HepG2 (cell line): ENCODE data around the gene CNTD1. TPM values are rescaled to one million over a fixed set of nuclear protein-coding genes. Genes with fewer than 3 reads are reported as not detected.

Source experiments
- CERS6 ChIP-seq: sonication (generic); formaldehyde crosslinking; IDR thresholded peaks from 2 replicates; pipeline ENCODE4 v1.5.0; 2020; ENCODE audit warnings: missing genetic modification reagents
- CHCHD3 ChIP-seq: sonication (generic); formaldehyde crosslinking; IDR thresholded peaks from 2 replicates; pipeline ENCODE4 v1.8.0; 2022; ENCODE audit warnings: mild to moderate bottlenecking, missing genetic modification reagents, moderate library complexity
- E2F1 ChIP-seq: sonication (generic); formaldehyde crosslinking; IDR thresholded peaks from 2 replicates; pipeline ENCODE4 v1.5.0; 2020; ENCODE audit warnings: missing genetic modification reagents
- ERF ChIP-seq: IDR thresholded peaks from 2 replicates; pipeline ENCODE4 v1.6.1; 2018; ENCODE audit warnings: missing biosample characterization, missing genetic modification reagents
- FOXK2 ChIP-seq: fragments of 450-650 bp; IDR thresholded peaks from 2 replicates; pipeline ENCODE4 v1.6.1; 2016
- IKZF1 ChIP-seq: fragments of 450-650 bp; IDR thresholded peaks from 2 replicates; pipeline ENCODE4 v1.7.1; 2016
- MAFG ChIP-seq: sonication (generic); formaldehyde crosslinking; IDR thresholded peaks from 2 replicates; pipeline ENCODE4 v1.5.1; 2020; ENCODE audit warnings: mild to moderate bottlenecking, missing genetic modification reagents
- NCOA1 ChIP-seq: sonication (generic); formaldehyde crosslinking; IDR thresholded peaks from 2 replicates; pipeline ENCODE4 v1.9.0; 2021; ENCODE audit warnings: missing genetic modification reagents
- NR3C1 ChIP-seq: sonication (generic); formaldehyde crosslinking; IDR thresholded peaks from 2 replicates; pipeline ENCODE4 v1.4.0; 2020; ENCODE audit warnings: missing genetic modification reagents
- PAF1 ChIP-seq: IDR thresholded peaks from 2 replicates; pipeline ENCODE4 v1.6.1; 2016; ENCODE audit warnings: missing genetic modification reagents, missing compliant biosample characterization
- POGK ChIP-seq: sonication (generic); formaldehyde crosslinking; conservative IDR thresholded peaks from 2 replicates; pipeline ENCODE4 v1.8.0; 2022; ENCODE audit warnings: mild to moderate bottlenecking, moderate library complexity, missing genetic modification reagents
- TCF12 ChIP-seq, 2 experiments: fragments of 450-650 bp in 1 of 2; sonication (generic) in 1 of 2; formaldehyde crosslinking in 1 of 2; IDR thresholded peaks; 2 replicates each; pipeline versions ENCODE4 v1.6.1 to v1.8.0; 2017 to 2022; ENCODE audit warnings: antibody characterized with exemption in 1 of 2, mild to moderate bottlenecking in 1 of 2, missing genetic modification reagents in 1 of 2, moderate library complexity in 1 of 2
- TEAD3 ChIP-seq: optimal IDR thresholded peaks from 2 replicates; pipeline ENCODE3; 2016; ENCODE audit warnings: borderline replicate concordance
- TRAFD1 ChIP-seq: sonication (generic); formaldehyde crosslinking; IDR thresholded peaks from 2 replicates; pipeline ENCODE4 v1.5.1; 2020; ENCODE audit warnings: missing genetic modification reagents, mild to moderate bottlenecking, borderline replicate concordance
- USF2 ChIP-seq, 2 experiments: sonication (generic) in 1 of 2; formaldehyde crosslinking in 1 of 2; IDR thresholded peaks; 2 replicates each; pipeline versions ENCODE4 v1.5.1 to v1.6.1; 2011 to 2020; ENCODE audit warnings: borderline replicate concordance in 1 of 2, low read depth in 1 of 2, low read length in 1 of 2, mild to moderate bottlenecking in 1 of 2, missing genetic modification reagents in 1 of 2, moderate library complexity in 1 of 2
- ZFP37 ChIP-seq: sonication (generic); formaldehyde crosslinking; IDR thresholded peaks from 2 replicates; pipeline ENCODE4 v1.4.0; 2020; ENCODE audit warnings: missing genetic modification reagents, borderline replicate concordance
- ZNF160 ChIP-seq: sonication (generic); formaldehyde crosslinking; IDR thresholded peaks from 2 replicates; pipeline ENCODE4 v1.8.0; 2022; ENCODE audit warnings: mild to moderate bottlenecking, inconsistent platforms, missing genetic modification reagents
- ZNF17 ChIP-seq: sonication (generic); formaldehyde crosslinking; IDR thresholded peaks from 2 replicates; pipeline ENCODE4 v1.5.0; 2020; ENCODE audit warnings: mild to moderate bottlenecking, missing genetic modification reagents
- ZNF264 ChIP-seq: sonication (generic); formaldehyde crosslinking; IDR thresholded peaks from 2 replicates; pipeline ENCODE4 v1.4.0; 2020; ENCODE audit warnings: missing genetic modification reagents
- ZNF34 ChIP-seq: sonication (generic); formaldehyde crosslinking; IDR thresholded peaks from 2 replicates; pipeline ENCODE4 v1.4.0; 2020; ENCODE audit warnings: mild to moderate bottlenecking, missing genetic modification reagents, borderline replicate concordance
- ZNF558 ChIP-seq: sonication (generic); formaldehyde crosslinking; IDR thresholded peaks from 2 replicates; pipeline ENCODE4 v1.9.0; 2022; ENCODE audit warnings: mild to moderate bottlenecking, missing genetic modification reagents, borderline replicate concordance
- ZNF614 ChIP-seq: IDR thresholded peaks from 2 replicates; pipeline ENCODE4 v1.6.1; 2018; ENCODE audit warnings: missing biosample characterization, missing genetic modification reagents, inconsistent platforms, borderline replicate concordance
- ZNF737 ChIP-seq: sonication (generic); formaldehyde crosslinking; IDR thresholded peaks from 2 replicates; pipeline ENCODE4 v1.5.0; 2020; ENCODE audit warnings: missing genetic modification reagents, mild to moderate bottlenecking, borderline replicate concordance
- polyA plus RNA-seq, 8 experiments: library from polyadenylated mRNA; depleted of rRNA in 3 of 8; stranded (reverse) in 7 of 8; unstranded in 1 of 8; fragments of >200 nt; fragmentation: Illumina TruSeq in 4 of 8; extraction: Trizol in 4 of 8; gene quantifications; 2 replicates each; pipeline versions ENCODE4 v1.2.1 to v1.2.3, GENCODE V29; 2011 to 2016; ENCODE audit warnings: low read depth in 4 of 8, missing spikeins in 1 of 8, mixed read lengths in 1 of 8; ENCODE audit not compliant: insufficient read depth in 1 of 8
- total RNA-seq, 5 experiments: library from RNA; depleted of rRNA; stranded (reverse); fragments of >200 nt; fragmentation: Illumina TruSeq; extraction: Trizol; gene quantifications; 2 replicates each; pipeline ENCODE4 v1.2.3, GENCODE V29; 2016; ENCODE audit warnings: low read depth in 1 of 5

CNTD1 gene
- total and polyA plus RNA-seq, 2 of the 13 experiments (the other 11 are each of a cell fraction or from before 2014, with no cell fraction given) = 0.11 to 0.15 TPM

- no peak for TF ChIP-seq ZNF264 (CRISPR knock-in tag)
- TF ChIP-seq CERS6 = no peak
- no peak for TF ChIP-seq POGK (CRISPR knock-in tag)
- no peak for TF ChIP-seq ZNF160 (CRISPR knock-in tag)
- TF ChIP-seq PAF1 = no peak
- TF ChIP-seq ERF (CRISPR knock-in tag) = no peak
- no peak for TF ChIP-seq E2F1 (CRISPR knock-in tag)
- no peak for TF ChIP-seq ZFP37 (CRISPR knock-in tag)
- no peak for TF ChIP-seq FOXK2
- TF ChIP-seq ZNF737 (CRISPR knock-in tag) = peak; percentile 53; the same call in 1 of the 2 replicates
- TF ChIP-seq CHCHD3 (CRISPR knock-in tag) = no peak
- TF ChIP-seq TEAD3 (CRISPR knock-in tag) = no peak
- no peak for TF ChIP-seq NR3C1 (CRISPR knock-in tag)
- TF ChIP-seq ZNF34 (CRISPR knock-in tag) = no peak
- no peak for TF ChIP-seq USF2 (IDR thresholded peaks at IDR 0.05; ENCODE audit: low read depth, low read length)
- no peak for TF ChIP-seq USF2 (CRISPR knock-in tag; IDR thresholded peaks at IDR 0.05; ENCODE audit: borderline replicate concordance)
- no peak for TF ChIP-seq NCOA1 (CRISPR knock-in tag)
- 0 out of 2 replicates have a peak, but pooled peaks have one; percentile 59 for TF ChIP-seq ZNF558 (CRISPR knock-in tag)
- TF ChIP-seq TRAFD1 (CRISPR knock-in tag) = no peak
- TF ChIP-seq MAFG (CRISPR knock-in tag) = no peak
- TF ChIP-seq ZNF614 = no peak
- no peak for TF ChIP-seq IKZF1
- TF ChIP-seq TCF12 (IDR thresholded peaks at IDR 0.05) = no peak
- TF ChIP-seq TCF12 (CRISPR knock-in tag; IDR thresholded peaks at IDR 0.05) = no peak; the same call in 1 of the 2 replicates
- no peak for TF ChIP-seq ZNF17
Measured at GRCh38 chr17:42853597-42853967, 54.9 kb downstream of the CNTD1 start (continued).
